SK-N-MC (cell line): ENCODE data around the gene STX19.

ENCODE experiments used
- DNase-seq: peaks from one replicate; pipeline ENCODE4 v3.0.0-alpha.2; 2011; ENCODE audit warnings: low read depth, low spot score
- H3K27ac ChIP-seq: fragments of 200-600 bp; sonication (generic); 2 replicates; pipeline ENCODE4 v1.5.1; 2016; ENCODE audit warnings: mixed run types
- H3K36me3 ChIP-seq: fragments of 200-600 bp; sonication (generic); 2 replicates; pipeline ENCODE4 v1.6.1; 2017; ENCODE audit warnings: antibody characterized with exemption, low read length, mixed read lengths; ENCODE audit not compliant: insufficient read depth
- H3K4me3 ChIP-seq: fragments of 200-600 bp; sonication (generic); 2 replicates; pipeline ENCODE4 v1.5.1; 2016
- H3K9ac ChIP-seq: fragments of 200-600 bp; sonication (generic); 2 replicates; pipeline ENCODE4 v1.8.0; 2017; ENCODE audit warnings: mixed run types, mixed read lengths; ENCODE audit not compliant: insufficient read length
- H3K9me3 ChIP-seq: fragments of 200-600 bp; sonication (generic); 2 replicates; pipeline ENCODE4 v1.6.1; 2017; ENCODE audit warnings: low read depth, mild to moderate bottlenecking, antibody characterized with exemption, low read length, moderate library complexity, mixed read lengths
- EZH2 ChIP-seq: fragments of 200-600 bp; sonication (generic); IDR thresholded peaks from one replicate; pipeline ENCODE4 v1.6.1; 2017; ENCODE audit warnings: antibody characterized with exemption
- FOXP2 ChIP-seq: optimal IDR thresholded peaks from 2 replicates; pipeline ENCODE3; 2011; ENCODE audit warnings: mild to moderate bottlenecking, moderate library complexity; ENCODE audit not compliant: insufficient read depth; ENCODE audit errors: extremely low read length, control extremely low read depth
- POLR2AphosphoS5 ChIP-seq: IDR thresholded peaks from 2 replicates; pipeline ENCODE4 v1.6.1; 2012; ENCODE audit warnings: mild to moderate bottlenecking, low read depth, low read length, borderline replicate concordance

The STX19 gene

GRCh38 chr3:94015025-94015424 lies 13.4 kb downstream of the STX19 start:
- Histone ChIP-seq H3K4me3 (no peak overlapping the region), H3K36me3 (no peaks in the 10 kb centered on the region), H3K9ac (no peak overlapping the region), H3K9me3 (no peaks in the 10 kb centered on the region), H3K27ac (no peak overlapping the region)
- TF ChIP-seq EZH2 (no peak), FOXP2 (no peak), POLR2AphosphoS5 (no peak)
- DNase-seq = no peak

- Histone ChIP-seq H3K36me3 (no peaks in the 10 kb centered on the region), H3K27ac (no peak overlapping the region), H3K4me3 (no peak overlapping the region), H3K9ac (no peak overlapping the region), H3K9me3 (no peaks in the 10 kb centered on the region)
- TF ChIP-seq FOXP2 (no peak), EZH2 (no peak), POLR2AphosphoS5 (no peak)
- DNase-seq = no peak
Observed at GRCh38 chr3:94012185-94012584, 16.2 kb downstream of the STX19 start.

GRCh38 chr3:94011233-94011711 lies 17.1 kb downstream of the STX19 start:
- no peaks in the 10 kb centered on the region for H3K9me3 ChIP-seq
- H3K9ac ChIP-seq = no peak overlapping the region
- H3K27ac ChIP-seq = no peak overlapping the region
- no peak overlapping the region for H3K4me3 ChIP-seq
- no peak for DNase-seq
- H3K36me3 ChIP-seq = no peaks in the 10 kb centered on the region
- TF ChIP-seq FOXP2 (no peak), EZH2 (no peak), POLR2AphosphoS5 (no peak)

GRCh38 chr3:94009608-94010007 lies 18.8 kb downstream of the STX19 start:
- no peak for DNase-seq
- H3K4me3 ChIP-seq = no peak overlapping the region
- no peak overlapping the region for H3K9ac ChIP-seq
- no peaks in the 10 kb centered on the region for H3K36me3 ChIP-seq
- no peak overlapping the region for H3K27ac ChIP-seq
- no peaks in the 10 kb centered on the region for H3K9me3 ChIP-seq
- TF ChIP-seq POLR2AphosphoS5 (no peak), EZH2 (no peak)

GRCh38 chr3:94008253-94008652 lies 20.1 kb downstream of the STX19 start:
- TF ChIP-seq FOXP2 (no peak), EZH2 (no peak), POLR2AphosphoS5 (no peak)
- H3K9ac ChIP-seq = no peak overlapping the region
- no peak for DNase-seq
- H3K4me3 ChIP-seq = no peak overlapping the region
- no peaks in the 10 kb centered on the region for H3K36me3 ChIP-seq
- no peak overlapping the region for H3K27ac ChIP-seq
- H3K9me3 ChIP-seq = no peaks in the 10 kb centered on the region

- no peaks in the 10 kb centered on the region for H3K9me3 ChIP-seq
- DNase-seq = peak; percentile 51
- H3K27ac ChIP-seq = no peak overlapping the region
- TF ChIP-seq EZH2 (no peak), POLR2AphosphoS5 (no peak), FOXP2 (no peak)
- H3K9ac ChIP-seq = peak overlapping the region; percentile 64
- peak overlapping the region; percentile 55 for H3K4me3 ChIP-seq
- no peaks in the 10 kb centered on the region for H3K36me3 ChIP-seq
Observed at GRCh38 chr3:94004301-94004910, 24.0 kb downstream of the STX19 start.

- Histone ChIP-seq H3K36me3 (0 out of 2 replicates have a peak, but pooled peaks cover 3% of the 10 kb centered on the region), H3K9me3 (no peaks in the 10 kb centered on the region), H3K4me3 (no peak overlapping the region), H3K27ac (peak overlapping the region; percentile 55; the same call in 1 of the 2 replicates), H3K9ac (no peak overlapping the region)
- TF ChIP-seq FOXP2 = no peak
- TF ChIP-seq POLR2AphosphoS5 = no peak
- no peak for TF ChIP-seq EZH2
- no peak for DNase-seq
Observed at GRCh38 chr3:94001827-94002495, 26.4 kb downstream of the STX19 start.

GRCh38 chr3:94001191-94001590 lies 27.2 kb downstream of the STX19 start:
- H3K36me3 ChIP-seq = peaks cover 6% of the 10 kb centered on the region; the same call in 1 of the 2 replicates
- H3K9me3 ChIP-seq = no peaks in the 10 kb centered on the region
- no peak overlapping the region for H3K27ac ChIP-seq
- DNase-seq = no peak
- H3K9ac ChIP-seq = no peak overlapping the region
- TF ChIP-seq EZH2 (no peak), FOXP2 (no peak), POLR2AphosphoS5 (no peak)
- no peak overlapping the region for H3K4me3 ChIP-seq
